Smooth muscle cell (in vitro differentiated cells): ENCODE data around the gene MSH5. TPM values are rescaled to one million over a fixed set of nuclear protein-coding genes. Genes with fewer than 3 reads are reported as not detected.

Source experiments
- DNase-seq: peaks from one replicate; lab custom pipeline; 2025; ENCODE audit not compliant: unreplicated experiment; lab: John Stamatoyannopoulos, UW
- H2AFZ ChIP-seq: fragments of 200-600 bp; sonication (generic); 2 replicates; pipeline ENCODE4 v1.6.0; 2016; ENCODE audit warnings: antibody characterized with exemption, low read depth, mild to moderate bottlenecking
- H3F3A ChIP-seq: fragments of 200-600 bp; sonication (generic); 2 replicates; pipeline ENCODE4 v1.6.0; 2017; ENCODE audit warnings: antibody characterized with exemption, low read depth
- H3K27ac ChIP-seq: fragments of 200-600 bp; sonication (generic); 2 replicates; pipeline ENCODE4 v1.5.1; 2016; ENCODE audit warnings: low read depth, mild to moderate bottlenecking
- H3K27me3 ChIP-seq: fragments of 200-600 bp; sonication (generic); 2 replicates; pipeline ENCODE4 v1.6.1; 2016; ENCODE audit warnings: low read depth, mild to moderate bottlenecking
- H3K36me3 ChIP-seq: fragments of 200-600 bp; sonication (generic); 2 replicates; pipeline ENCODE4 v1.5.1; 2016; ENCODE audit warnings: low read depth
- H3K4me1 ChIP-seq: fragments of 200-600 bp; sonication (generic); 2 replicates; pipeline ENCODE4 v1.5.1; 2016; ENCODE audit warnings: low read depth
- H3K4me2 ChIP-seq: fragments of 200-600 bp; sonication (generic); 2 replicates; pipeline ENCODE4 v1.6.0; 2016; ENCODE audit warnings: mild to moderate bottlenecking
- H3K4me3 ChIP-seq: fragments of 200-600 bp; sonication (generic); 2 replicates; pipeline ENCODE4 v1.5.1; 2016; ENCODE audit warnings: mild to moderate bottlenecking
- H3K79me2 ChIP-seq: fragments of 200-600 bp; sonication (generic); 2 replicates; pipeline ENCODE4 v1.6.0; 2016; ENCODE audit warnings: low read depth, mild to moderate bottlenecking
- H3K9ac ChIP-seq: fragments of 200-600 bp; sonication (generic); 2 replicates; pipeline ENCODE4 v1.6.0; 2016; ENCODE audit warnings: low read depth
- H3K9me3 ChIP-seq: fragments of 200-600 bp; sonication (generic); replicated peaks from 2 replicates; pipeline ENCODE4 v1.5.1; 2016; ENCODE audit warnings: low read depth
- H4K20me1 ChIP-seq: fragments of 200-600 bp; sonication (generic); 2 replicates; pipeline ENCODE4 v1.6.0; 2016; ENCODE audit warnings: low read depth
- WGBS: methylation state at CpG from one replicate; pipeline ENCODE4 v1.1.7; 2016; ENCODE audit warnings: low lambda C conversion rate; 5-methylcytosine and 5-hydroxymethylcytosine counted together
- polyA plus RNA-seq: library from polyadenylated mRNA; unstranded; fragments of >200 nt; fragmentation: Nextera tagmentation; extraction: Ambion mirVana; gene quantifications from 2 replicates; pipeline ENCODE4 v1.2.1, GENCODE V29; 2016
- total RNA-seq: library from RNA; depleted of rRNA; stranded (reverse); fragments of >200 nt; gene quantifications from 2 replicates; pipeline ENCODE4 v1.2.3, GENCODE V29; 2014
- TF ChIP-seq, protein P1 (sequence below): fragments of 200-600 bp; sonication (generic); IDR thresholded peaks from 2 replicates; pipeline ENCODE4 v1.5.1; 2017; ENCODE audit warnings: borderline replicate concordance, mild to moderate bottlenecking, antibody characterized with exemption; ENCODE audit not compliant: insufficient read depth, poor library complexity, severe bottlenecking

Gene MSH5
- total and polyA plus RNA-seq, 2 experiments from 2014 or later: 4.7 to 10.6 TPM

- H3K27ac ChIP-seq: no peak overlapping the region
- no peaks in the 10 kb centered on the region for H4K20me1 ChIP-seq
- H3K27me3 ChIP-seq: no peaks in the 10 kb centered on the region
- H3F3A ChIP-seq: peaks cover 11% of the 10 kb centered on the region
- no peaks in the 10 kb centered on the region for H3K79me2 ChIP-seq
- no peaks in the 10 kb centered on the region for H3K36me3 ChIP-seq
- no peak for DNase-seq
- H3K4me3 ChIP-seq: no peak overlapping the region
- no peak overlapping the region for H3K4me2 ChIP-seq
- H3K9me3 ChIP-seq: no peaks in the 10 kb centered on the region
- H3K9ac ChIP-seq: no peak overlapping the region
- no peak overlapping the region for H2AFZ ChIP-seq
- 96% methylated on average over 20 of the region's 20 CpGs for whole genome bisulfite sequencing
- TF ChIP-seq, protein P1, sequence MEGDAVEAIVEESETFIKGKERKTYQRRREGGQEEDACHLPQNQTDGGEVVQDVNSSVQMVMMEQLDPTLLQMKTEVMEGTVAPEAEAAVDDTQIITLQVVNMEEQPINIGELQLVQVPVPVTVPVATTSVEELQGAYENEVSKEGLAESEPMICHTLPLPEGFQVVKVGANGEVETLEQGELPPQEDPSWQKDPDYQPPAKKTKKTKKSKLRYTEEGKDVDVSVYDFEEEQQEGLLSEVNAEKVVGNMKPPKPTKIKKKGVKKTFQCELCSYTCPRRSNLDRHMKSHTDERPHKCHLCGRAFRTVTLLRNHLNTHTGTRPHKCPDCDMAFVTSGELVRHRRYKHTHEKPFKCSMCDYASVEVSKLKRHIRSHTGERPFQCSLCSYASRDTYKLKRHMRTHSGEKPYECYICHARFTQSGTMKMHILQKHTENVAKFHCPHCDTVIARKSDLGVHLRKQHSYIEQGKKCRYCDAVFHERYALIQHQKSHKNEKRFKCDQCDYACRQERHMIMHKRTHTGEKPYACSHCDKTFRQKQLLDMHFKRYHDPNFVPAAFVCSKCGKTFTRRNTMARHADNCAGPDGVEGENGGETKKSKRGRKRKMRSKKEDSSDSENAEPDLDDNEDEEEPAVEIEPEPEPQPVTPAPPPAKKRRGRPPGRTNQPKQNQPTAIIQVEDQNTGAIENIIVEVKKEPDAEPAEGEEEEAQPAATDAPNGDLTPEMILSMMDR: no peak
- peaks cover 8% of the 10 kb centered on the region for H3K4me1 ChIP-seq
Observed at GRCh38 chr6:31780507-31781243, 40.9 kb downstream of the MSH5 start.

DNA sequence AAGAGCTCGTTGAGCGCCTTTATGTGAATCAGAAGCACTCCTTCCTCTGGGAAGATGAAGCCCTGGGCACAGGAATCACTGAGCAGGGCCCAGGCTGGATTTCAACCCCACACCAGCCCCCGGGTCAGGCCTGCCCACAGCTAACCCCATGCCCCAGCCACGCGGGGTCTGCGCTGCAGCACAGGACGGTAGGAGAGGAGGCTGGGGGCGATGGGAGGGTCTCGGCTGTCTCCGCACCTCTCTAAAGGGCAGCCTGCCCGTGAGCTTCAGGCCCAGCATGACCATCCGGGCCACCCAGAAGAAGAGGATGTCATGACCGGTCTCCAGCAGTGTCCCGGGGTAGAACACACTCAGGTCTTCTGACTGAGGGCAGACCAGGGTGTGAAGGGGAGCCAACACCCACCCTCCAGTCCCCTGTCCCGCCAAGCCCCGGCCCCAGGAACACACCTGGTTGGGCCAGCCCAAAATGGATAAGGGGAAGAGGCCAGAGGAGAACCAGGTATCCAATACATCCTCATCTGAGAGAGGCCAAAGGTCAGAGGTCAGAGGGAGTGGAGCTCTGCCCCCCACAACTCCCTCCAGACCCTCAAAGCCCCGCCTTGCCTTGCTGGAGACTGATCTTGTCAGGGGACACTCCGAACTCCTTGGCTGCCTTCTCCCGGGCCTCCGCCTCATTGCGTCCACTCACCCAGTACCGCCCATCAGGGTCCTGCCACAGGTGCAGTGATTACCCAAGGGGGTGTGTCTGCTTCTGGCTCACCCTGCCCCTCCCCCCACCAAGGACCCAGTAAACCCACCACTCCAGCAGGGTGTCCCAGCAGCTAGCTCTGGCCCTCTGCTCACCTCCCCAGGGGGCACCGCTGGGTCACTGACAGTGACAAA, 41.7 kb downstream of the MSH5 start:
- DNase-seq: no peak
- H3F3A ChIP-seq: peaks cover 11% of the 10 kb centered on the region
- H3K27ac ChIP-seq: no peak overlapping the region
- peaks cover 6% of the 10 kb centered on the region for H3K4me1 ChIP-seq
- H2AFZ ChIP-seq: no peak overlapping the region
- TF ChIP-seq, protein P1: no peak
- H3K79me2 ChIP-seq: no peaks in the 10 kb centered on the region
- no peak overlapping the region for H3K9ac ChIP-seq
- no peaks in the 10 kb centered on the region for H3K36me3 ChIP-seq
- H3K27me3 ChIP-seq: no peaks in the 10 kb centered on the region
- H3K4me3 ChIP-seq: no peak overlapping the region
- H4K20me1 ChIP-seq: no peaks in the 10 kb centered on the region
- H3K9me3 ChIP-seq: no peaks in the 10 kb centered on the region
- no peak overlapping the region for H3K4me2 ChIP-seq
- WGBS: 98% methylated on average over 23 of the region's 23 CpGs

- Histone ChIP-seq H3K9ac (no peak overlapping the region), H3K4me1 (no peaks in the 10 kb centered on the region), H4K20me1 (no peaks in the 10 kb centered on the region), H3K36me3 (no peaks in the 10 kb centered on the region), H3K27ac (no peak overlapping the region), H3K9me3 (no peaks in the 10 kb centered on the region), H3K4me2 (no peak overlapping the region), H3K4me3 (no peak overlapping the region), H3F3A (peaks cover 11% of the 10 kb centered on the region), H3K79me2 (no peaks in the 10 kb centered on the region), H2AFZ (no peak overlapping the region), H3K27me3 (no peaks in the 10 kb centered on the region)
- TF ChIP-seq, protein P1: no peak
- no peak for DNase-seq
- WGBS: 97% methylated on average over 29 of the region's 32 CpGs
Observed at GRCh38 chr6:31782126-31782855, 42.5 kb downstream of the MSH5 start.
